ENCODE data around the gene ZC3HAV1.

Gene ZC3HAV1

DNA sequence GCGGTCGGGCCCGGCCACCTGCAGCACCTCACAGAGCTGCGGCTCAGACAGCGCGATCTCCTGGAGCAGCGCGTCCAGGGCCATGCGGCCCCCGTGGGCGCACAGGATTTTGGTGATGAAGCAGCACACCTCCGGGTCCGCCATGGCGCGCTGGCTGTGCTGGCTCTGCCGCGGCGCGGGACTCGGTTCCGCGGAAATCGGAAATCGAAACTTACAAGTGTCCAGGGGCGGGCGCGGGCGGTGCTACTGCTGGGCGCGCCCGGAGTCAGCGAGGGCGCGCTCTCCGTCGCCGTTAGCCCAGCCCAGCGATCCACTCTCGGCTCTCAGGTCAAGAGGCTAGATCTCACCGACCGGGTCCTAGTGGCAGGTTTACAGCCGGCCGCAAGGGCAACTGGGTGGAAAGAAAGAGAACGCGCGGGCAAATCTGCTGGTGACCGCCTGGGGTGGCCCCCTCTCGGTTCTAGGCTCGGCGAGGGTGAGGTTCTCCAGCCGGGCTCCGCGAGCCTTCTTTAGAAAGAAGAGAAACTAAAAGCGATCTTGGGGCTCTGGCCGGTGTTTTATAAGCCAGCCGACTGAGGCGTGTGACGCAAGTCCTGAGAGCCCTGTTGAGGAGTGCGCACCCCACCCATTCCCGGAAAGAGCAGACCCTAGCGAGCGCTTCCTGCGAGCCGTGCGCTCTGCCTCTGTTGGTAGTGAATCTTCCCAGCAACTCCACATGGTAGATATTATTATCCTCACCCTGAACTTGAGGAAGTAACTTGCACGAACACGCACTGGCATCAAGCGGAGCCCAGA lies at the start of gene ZC3HAV1:
Gene ZC3HAV1 (minus strand): TSS at position 533 of the 795 bp plus-strand sequence. CDS start 389 bp downstream, at position 144.
- no peaks in the 10 kb centered on the region for H3K9me3 ChIP-seq (ENCODE audit: control insufficient read depth, insufficient read depth, low read depth, low read length)
- H3K36me3 ChIP-seq (ENCODE audit: control insufficient read depth in 2 of 2, insufficient read depth in 1 of 2, low read length in 2 of 2) = no peaks in the 10 kb centered on the region
- POLR2A ChIA-PET = no interaction called here
- H3K4me3 ChIP-seq (ENCODE audit: low read depth, low read length) = peak within 1 kb of the TSS; percentile 86
- CTCF ChIA-PET = interaction anchor here (0.7 kb wide), 1 partner anchor 238 kb away, joined by 4 read pairs; no protein-coding TSS in a partner anchor
- H3K27ac ChIP-seq (ENCODE audit: extremely low read depth, low read depth, low read length) = peak within 1 kb of the TSS; percentile 46; the same call in 1 of the 2 replicates
- H3K4me1 ChIP-seq (ENCODE audit: control insufficient read depth, insufficient read depth, low read length) = no peaks in the 10 kb centered on the region
- TF ChIP-seq YY2 (tag by site-specific recombination; IDR thresholded peaks at IDR 0.05) = peak; percentile 74
- no peak for TF ChIP-seq ZNF747 (tag by site-specific recombination; IDR thresholded peaks at IDR 0.05)
- TF ChIP-seq ZNF670 (tag by site-specific recombination; IDR thresholded peaks at IDR 0.05; ENCODE audit: low read depth) = no peak
- TF ChIP-seq ZBTB8A (tag by site-specific recombination; IDR thresholded peaks at IDR 0.05) = peak; percentile 88
- no peak for TF ChIP-seq ZBTB48 (tag by site-specific recombination; IDR thresholded peaks at IDR 0.05)
- TF ChIP-seq, protein P1, sequence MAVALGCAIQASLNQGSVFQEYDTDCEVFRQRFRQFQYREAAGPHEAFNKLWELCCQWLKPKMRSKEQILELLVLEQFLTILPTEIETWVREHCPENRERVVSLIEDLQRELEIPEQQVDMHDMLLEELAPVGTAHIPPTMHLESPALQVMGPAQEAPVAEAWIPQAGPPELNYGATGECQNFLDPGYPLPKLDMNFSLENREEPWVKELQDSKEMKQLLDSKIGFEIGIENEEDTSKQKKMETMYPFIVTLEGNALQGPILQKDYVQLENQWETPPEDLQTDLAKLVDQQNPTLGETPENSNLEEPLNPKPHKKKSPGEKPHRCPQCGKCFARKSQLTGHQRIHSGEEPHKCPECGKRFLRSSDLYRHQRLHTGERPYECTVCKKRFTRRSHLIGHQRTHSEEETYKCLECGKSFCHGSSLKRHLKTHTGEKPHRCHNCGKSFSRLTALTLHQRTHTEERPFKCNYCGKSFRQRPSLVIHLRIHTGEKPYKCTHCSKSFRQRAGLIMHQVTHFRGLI (tag by site-specific recombination; IDR thresholded peaks at IDR 0.05) = peak; percentile 93
- peak; percentile 90 for TF ChIP-seq ZXDB (tag by site-specific recombination; IDR thresholded peaks at IDR 0.05)
- TF ChIP-seq ZFP41 (tag by site-specific recombination; IDR thresholded peaks at IDR 0.05; ENCODE audit: borderline replicate concordance) = no peak
- TF ChIP-seq PRDM1 (tag by site-specific recombination; IDR thresholded peaks at IDR 0.05) = no peak
- TF ChIP-seq ZNF221 (tag by site-specific recombination; IDR thresholded peaks at IDR 0.05; ENCODE audit: borderline replicate concordance) = no peak
- TF ChIP-seq ZFHX2 (tag by site-specific recombination; conservative IDR thresholded peaks at IDR 0.05) = peak; percentile 68; the same call in 1 of the 2 replicates
- TF ChIP-seq, protein P2, sequence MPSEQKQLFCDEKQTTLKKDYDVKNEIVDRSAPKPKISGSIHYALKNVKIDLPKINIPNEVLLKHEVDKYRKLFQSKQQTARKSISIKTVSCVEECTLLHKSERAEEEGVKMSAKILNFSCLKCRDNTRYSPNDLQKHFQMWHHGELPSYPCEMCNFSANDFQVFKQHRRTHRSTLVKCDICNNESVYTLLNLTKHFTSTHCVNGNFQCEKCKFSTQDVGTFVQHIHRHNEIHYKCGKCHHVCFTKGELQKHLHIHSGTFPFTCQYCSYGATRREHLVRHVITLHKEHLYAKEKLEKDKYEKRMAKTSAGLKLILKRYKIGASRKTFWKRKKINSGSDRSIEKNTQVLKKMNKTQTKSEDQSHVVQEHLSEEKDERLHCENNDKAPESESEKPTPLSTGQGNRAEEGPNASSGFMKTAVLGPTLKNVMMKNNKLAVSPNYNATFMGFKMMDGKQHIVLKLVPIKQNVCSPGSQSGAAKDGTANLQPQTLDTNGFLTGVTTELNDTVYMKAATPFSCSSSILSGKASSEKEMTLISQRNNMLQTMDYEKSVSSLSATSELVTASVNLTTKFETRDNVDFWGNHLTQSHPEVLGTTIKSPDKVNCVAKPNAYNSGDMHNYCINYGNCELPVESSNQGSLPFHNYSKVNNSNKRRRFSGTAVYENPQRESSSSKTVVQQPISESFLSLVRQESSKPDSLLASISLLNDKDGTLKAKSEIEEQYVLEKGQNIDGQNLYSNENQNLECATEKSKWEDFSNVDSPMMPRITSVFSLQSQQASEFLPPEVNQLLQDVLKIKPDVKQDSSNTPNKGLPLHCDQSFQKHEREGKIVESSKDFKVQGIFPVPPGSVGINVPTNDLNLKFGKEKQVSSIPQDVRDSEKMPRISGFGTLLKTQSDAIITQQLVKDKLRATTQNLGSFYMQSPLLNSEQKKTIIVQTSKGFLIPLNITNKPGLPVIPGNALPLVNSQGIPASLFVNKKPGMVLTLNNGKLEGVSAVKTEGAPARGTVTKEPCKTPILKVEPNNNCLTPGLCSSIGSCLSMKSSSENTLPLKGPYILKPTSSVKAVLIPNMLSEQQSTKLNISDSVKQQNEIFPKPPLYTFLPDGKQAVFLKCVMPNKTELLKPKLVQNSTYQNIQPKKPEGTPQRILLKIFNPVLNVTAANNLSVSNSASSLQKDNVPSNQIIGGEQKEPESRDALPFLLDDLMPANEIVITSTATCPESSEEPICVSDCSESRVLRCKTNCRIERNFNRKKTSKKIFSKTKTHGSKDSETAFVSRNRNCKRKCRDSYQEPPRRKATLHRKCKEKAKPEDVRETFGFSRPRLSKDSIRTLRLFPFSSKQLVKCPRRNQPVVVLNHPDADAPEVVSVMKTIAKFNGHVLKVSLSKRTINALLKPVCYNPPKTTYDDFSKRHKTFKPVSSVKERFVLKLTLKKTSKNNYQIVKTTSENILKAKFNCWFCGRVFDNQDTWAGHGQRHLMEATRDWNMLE (tag by site-specific recombination; conservative IDR thresholded peaks at IDR 0.05; ENCODE audit: low read depth) = no peak
- TF ChIP-seq ZNF311 (tag by site-specific recombination; IDR thresholded peaks at IDR 0.05; ENCODE audit: borderline replicate concordance) = no peak
- TF ChIP-seq ZNF112 (tag by site-specific recombination; IDR thresholded peaks at IDR 0.05) = no peak
- 0 out of 2 replicates have a peak, but pooled peaks have one; percentile 30 for TF ChIP-seq ZNF76 (tag by site-specific recombination; IDR thresholded peaks at IDR 0.05; ENCODE audit: borderline replicate concordance, low read depth)
- no peak for TF ChIP-seq TRIM28 (IDR thresholded peaks at IDR 0.05; ENCODE audit: borderline replicate concordance, low read length)
- TF ChIP-seq ZNF10 (tag by site-specific recombination; IDR thresholded peaks at IDR 0.05) = no peak
- peak; percentile 92 for TF ChIP-seq ZNF2 (tag by site-specific recombination; IDR thresholded peaks at IDR 0.05)
- TF ChIP-seq ZNF791 (tag by site-specific recombination; IDR thresholded peaks at IDR 0.05) = no peak
- no peak for TF ChIP-seq ZNF175 (tag by site-specific recombination; IDR thresholded peaks at IDR 0.05)
- TF ChIP-seq ZFP69B (tag by site-specific recombination; IDR thresholded peaks at IDR 0.05) = no peak
- TF ChIP-seq FEZF1 (tag by site-specific recombination; IDR thresholded peaks at IDR 0.05) = no peak
- TF ChIP-seq, protein P3, sequence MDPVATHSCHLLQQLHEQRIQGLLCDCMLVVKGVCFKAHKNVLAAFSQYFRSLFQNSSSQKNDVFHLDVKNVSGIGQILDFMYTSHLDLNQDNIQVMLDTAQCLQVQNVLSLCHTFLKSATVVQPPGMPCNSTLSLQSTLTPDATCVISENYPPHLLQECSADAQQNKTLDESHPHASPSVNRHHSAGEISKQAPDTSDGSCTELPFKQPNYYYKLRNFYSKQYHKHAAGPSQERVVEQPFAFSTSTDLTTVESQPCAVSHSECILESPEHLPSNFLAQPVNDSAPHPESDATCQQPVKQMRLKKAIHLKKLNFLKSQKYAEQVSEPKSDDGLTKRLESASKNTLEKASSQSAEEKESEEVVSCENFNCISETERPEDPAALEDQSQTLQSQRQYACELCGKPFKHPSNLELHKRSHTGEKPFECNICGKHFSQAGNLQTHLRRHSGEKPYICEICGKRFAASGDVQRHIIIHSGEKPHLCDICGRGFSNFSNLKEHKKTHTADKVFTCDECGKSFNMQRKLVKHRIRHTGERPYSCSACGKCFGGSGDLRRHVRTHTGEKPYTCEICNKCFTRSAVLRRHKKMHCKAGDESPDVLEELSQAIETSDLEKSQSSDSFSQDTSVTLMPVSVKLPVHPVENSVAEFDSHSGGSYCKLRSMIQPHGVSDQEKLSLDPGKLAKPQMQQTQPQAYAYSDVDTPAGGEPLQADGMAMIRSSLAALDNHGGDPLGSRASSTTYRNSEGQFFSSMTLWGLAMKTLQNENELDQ (tag by site-specific recombination; IDR thresholded peaks at IDR 0.05; ENCODE audit: low read depth) = no peak
- no peak for TF ChIP-seq ZNF707 (tag by site-specific recombination; IDR thresholded peaks at IDR 0.05)
- peak; percentile 78 for TF ChIP-seq YY1 (tag by site-specific recombination; IDR thresholded peaks at IDR 0.05)
- 0 out of 2 replicates have a peak, but pooled peaks have one; percentile 40 for TF ChIP-seq ZNF24 (tag by site-specific recombination; IDR thresholded peaks at IDR 0.05)
- no peak for TF ChIP-seq ZNF510 (tag by site-specific recombination; IDR thresholded peaks at IDR 0.05; ENCODE audit: insufficient replicate concordance)
- TF ChIP-seq, protein P4, sequence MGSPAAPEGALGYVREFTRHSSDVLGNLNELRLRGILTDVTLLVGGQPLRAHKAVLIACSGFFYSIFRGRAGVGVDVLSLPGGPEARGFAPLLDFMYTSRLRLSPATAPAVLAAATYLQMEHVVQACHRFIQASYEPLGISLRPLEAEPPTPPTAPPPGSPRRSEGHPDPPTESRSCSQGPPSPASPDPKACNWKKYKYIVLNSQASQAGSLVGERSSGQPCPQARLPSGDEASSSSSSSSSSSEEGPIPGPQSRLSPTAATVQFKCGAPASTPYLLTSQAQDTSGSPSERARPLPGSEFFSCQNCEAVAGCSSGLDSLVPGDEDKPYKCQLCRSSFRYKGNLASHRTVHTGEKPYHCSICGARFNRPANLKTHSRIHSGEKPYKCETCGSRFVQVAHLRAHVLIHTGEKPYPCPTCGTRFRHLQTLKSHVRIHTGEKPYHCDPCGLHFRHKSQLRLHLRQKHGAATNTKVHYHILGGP (tag by site-specific recombination; IDR thresholded peaks at IDR 0.05) = no peak

All from HEK293 (cell line).